ENCODE measurements around the gene ZFHX3.

ZFHX3 gene

DNA sequence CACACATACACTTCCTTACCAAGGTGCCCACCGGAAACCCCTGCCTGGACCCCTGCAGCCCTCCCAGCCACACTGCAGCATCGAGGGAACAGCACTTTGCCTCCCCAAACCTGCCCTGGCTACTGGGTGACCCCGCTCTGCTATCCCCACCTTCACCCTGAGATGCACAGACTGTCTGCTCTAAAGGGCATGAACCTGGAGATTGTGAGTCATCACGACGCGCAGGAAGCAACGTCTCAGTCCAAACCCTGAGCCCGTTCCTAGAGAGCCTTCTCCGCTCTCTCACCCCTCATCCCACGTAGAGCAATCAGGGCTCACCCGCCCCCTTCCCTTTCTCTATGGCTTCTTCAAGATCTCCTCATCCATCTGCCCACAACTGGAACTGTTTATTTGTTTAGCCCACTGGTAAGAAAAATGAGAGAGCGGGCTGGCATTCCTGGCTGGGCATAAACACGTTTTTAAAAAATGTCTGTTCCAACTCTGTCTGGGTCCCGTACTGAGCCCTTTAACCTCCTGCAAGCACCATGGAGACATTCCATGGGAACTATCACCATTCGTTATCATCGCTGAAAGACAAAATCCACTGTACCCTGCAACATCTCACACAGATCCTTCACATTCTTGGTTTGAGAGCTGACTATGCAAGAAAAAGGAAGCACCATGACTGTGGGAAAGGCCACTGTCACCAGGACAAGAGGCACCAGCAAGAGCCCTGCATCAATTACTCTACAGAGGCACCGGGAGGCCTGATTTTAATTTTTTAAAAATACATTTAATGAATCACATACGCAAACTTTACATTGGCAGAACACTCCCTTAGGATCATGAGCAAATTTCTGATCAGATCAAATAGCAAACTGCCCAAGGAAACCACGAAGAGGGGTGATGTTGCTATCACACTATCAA is 28.2 kb downstream of the ZFHX3 start:
- no peak overlapping the region for H3K4me3 ChIP-seq (ENCODE audit: low read length)
- TF ChIP-seq, protein P1, sequence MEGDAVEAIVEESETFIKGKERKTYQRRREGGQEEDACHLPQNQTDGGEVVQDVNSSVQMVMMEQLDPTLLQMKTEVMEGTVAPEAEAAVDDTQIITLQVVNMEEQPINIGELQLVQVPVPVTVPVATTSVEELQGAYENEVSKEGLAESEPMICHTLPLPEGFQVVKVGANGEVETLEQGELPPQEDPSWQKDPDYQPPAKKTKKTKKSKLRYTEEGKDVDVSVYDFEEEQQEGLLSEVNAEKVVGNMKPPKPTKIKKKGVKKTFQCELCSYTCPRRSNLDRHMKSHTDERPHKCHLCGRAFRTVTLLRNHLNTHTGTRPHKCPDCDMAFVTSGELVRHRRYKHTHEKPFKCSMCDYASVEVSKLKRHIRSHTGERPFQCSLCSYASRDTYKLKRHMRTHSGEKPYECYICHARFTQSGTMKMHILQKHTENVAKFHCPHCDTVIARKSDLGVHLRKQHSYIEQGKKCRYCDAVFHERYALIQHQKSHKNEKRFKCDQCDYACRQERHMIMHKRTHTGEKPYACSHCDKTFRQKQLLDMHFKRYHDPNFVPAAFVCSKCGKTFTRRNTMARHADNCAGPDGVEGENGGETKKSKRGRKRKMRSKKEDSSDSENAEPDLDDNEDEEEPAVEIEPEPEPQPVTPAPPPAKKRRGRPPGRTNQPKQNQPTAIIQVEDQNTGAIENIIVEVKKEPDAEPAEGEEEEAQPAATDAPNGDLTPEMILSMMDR (conservative IDR thresholded peaks at IDR 0.05; ENCODE audit: low read depth, low read length) = no peak
- peak; percentile 38 for DNase-seq (ENCODE audit: low read depth)

DNA sequence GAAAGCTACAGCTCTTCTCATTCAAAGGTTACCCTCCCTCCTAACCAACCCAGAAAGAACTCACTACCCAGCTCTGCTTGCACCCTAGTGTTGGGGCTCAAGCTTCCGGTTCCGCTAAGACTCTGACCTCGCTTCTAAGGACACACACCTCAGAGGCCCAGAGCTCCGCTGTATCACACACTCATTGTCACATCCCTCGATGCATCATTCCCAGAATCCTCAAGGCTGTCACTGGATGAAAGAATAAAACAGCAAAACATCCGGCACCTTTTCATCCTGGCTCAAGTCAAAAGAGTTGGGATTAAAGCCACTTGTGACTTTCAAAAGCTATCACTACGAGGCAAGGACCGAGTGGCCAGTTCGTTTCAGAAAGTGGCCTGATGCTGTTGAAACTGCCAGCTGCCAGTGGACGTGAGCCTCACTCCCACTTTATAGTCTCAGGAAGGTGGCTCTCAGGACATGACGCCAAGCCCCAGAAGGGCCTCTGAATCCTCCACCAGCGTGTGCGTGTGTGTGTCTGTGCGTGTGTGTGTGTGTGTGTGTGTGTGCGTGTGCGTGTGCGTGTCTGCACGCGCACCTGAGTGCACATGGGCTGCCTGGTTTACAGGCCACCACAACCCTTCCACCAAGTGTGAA is 29.0 kb downstream of the ZFHX3 start:
- H3K4me3 ChIP-seq (ENCODE audit: low read length) = no peak overlapping the region
- DNase-seq (ENCODE audit: low read depth) = no peak
- TF ChIP-seq, protein P1 (conservative IDR thresholded peaks at IDR 0.05; ENCODE audit: low read depth, low read length) = no peak

- TF ChIP-seq, protein P1 (conservative IDR thresholded peaks at IDR 0.05; ENCODE audit: low read depth, low read length) = no peak
- H3K4me3 ChIP-seq (ENCODE audit: low read length) = no peak overlapping the region
- DNase-seq (ENCODE audit: low read depth) = no peak
Measured at GRCh38 chr16:73017321-73017720, 30.6 kb downstream of the ZFHX3 start.

GRCh38 chr16:73016488-73016830 is 31.5 kb downstream of the ZFHX3 start:
- TF ChIP-seq, protein P1 (conservative IDR thresholded peaks at IDR 0.05; ENCODE audit: low read depth, low read length) = no peak
- DNase-seq (ENCODE audit: low read depth) = no peak
- H3K4me3 ChIP-seq (ENCODE audit: low read length) = no peak overlapping the region

DNA sequence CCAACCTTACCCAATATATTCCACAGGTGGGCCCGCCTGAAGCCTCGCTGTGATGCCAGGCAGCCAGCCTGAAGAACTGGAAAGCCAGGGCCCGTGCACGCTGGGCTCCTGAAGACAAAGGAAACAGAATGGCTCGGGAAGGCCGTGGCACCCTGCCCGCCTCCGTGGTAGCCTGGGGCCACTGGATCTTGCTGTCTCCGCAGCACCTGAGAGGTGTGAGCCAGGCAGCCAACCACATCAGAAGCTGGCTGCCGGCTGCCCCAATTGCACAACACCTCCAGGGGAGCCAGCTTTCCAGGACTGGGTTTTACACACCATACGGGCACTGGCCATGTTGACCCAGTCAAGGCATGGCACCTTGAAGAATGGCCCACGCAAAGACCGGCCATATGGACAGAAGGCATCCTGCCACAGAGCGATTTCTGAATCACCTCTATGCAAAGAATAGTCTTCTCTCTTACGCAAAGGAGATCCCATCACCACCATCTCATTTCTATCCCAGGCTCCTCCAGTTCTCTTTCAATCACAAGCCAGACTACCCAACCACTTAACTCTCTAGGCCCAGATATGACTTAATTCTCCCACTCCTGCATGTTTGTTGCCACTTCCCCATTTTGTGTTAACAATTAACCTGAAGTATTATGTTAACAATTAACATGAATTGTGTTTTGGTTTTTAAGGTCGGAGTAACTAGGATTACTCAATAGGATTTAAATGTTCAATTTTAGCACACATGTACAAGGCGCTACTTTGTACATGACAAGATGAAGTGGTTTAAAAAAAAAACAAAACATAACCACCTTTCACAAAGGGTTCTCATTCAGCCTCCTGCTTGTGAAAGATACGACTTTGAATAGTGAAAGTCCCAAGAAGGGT is 32.1 kb downstream of the ZFHX3 start:
- TF ChIP-seq, protein P1 (conservative IDR thresholded peaks at IDR 0.05; ENCODE audit: low read depth, low read length) = no peak
- no peak overlapping the region for H3K4me3 ChIP-seq (ENCODE audit: low read length)
- no peak for DNase-seq (ENCODE audit: low read depth)

DNA sequence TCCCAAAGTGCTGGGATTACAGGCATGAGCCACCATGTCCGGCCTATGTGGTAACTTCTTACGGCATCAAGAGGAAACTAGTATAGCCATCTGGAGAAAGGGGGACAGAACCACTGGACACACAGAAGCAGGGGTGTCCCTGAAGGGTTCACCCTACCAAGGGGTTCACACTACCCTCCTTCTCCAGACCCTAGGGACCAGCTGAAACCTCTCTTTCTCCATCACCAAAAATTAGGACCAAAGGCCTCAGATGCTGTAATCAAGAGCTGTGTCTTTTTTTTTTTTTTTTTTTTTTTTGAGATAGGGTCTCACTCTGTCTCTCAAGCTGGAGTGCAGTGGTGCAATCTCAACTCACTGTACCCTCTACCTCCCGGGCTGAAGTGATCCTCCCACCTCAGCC is 33.2 kb downstream of the ZFHX3 start:
- no peak overlapping the region for H3K4me3 ChIP-seq (ENCODE audit: low read length)
- no peak for DNase-seq (ENCODE audit: low read depth)
- TF ChIP-seq, protein P1 (conservative IDR thresholded peaks at IDR 0.05; ENCODE audit: low read depth, low read length) = no peak
